NCI-H1417 (cell line): Measurements from ENCODE around the gene FGD5.

Source experiments
- DNase-seq, 3 experiments: peaks; one replicate each; lab custom pipeline; 2025; lab: John Stamatoyannopoulos, UW

The FGD5 gene

DNA sequence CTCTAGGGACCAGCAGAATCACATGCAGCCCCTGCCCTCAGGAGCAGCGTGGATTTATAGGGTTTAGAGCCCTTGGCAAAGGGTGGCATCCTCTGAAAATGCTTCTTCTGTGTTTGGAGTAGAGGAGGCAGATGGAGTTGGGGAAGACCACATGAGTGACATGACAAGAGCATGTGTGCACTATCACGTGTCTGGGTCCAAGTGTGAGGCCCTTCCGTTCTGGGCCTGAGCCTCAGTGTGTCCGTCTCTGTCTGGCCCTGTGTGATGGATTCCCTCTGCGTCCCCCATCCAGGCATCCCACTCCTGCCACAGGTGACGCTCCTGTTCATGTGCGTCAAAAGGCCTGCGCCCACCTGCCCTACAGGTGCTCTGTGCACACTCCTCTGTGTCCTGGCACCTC is 30.1 kb downstream of the FGD5 start:
- DNase-seq: no peak

DNA sequence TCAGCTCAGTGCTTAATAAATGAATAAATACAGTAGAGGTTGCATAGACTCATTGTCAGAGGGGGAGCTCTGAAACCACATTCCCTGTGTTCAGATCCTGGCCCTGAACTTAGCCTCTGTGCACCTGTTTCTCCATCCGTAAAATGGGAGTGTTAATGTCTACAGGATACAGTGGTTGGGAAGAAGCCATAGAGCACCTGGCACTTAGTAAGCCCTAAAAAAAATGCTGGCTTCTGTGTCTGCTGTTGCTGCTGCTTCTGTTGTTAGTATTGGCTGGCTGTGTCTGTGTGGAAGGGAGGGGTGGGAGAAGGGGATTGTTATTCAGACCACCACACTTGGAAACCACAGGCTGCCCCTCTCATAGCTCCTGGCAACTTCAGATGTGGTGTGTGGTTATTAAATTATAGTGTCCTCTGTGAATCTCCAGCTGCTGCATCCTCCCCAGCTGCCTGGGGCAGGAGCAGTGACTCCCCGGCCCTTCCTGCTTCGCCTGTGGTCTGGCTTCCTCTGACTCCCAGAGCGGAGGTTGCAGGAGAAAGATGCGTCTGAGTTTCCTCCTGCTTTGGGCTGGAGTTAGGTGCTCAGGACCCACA is 31.0 kb downstream of the FGD5 start:
- no peak for DNase-seq

DNA sequence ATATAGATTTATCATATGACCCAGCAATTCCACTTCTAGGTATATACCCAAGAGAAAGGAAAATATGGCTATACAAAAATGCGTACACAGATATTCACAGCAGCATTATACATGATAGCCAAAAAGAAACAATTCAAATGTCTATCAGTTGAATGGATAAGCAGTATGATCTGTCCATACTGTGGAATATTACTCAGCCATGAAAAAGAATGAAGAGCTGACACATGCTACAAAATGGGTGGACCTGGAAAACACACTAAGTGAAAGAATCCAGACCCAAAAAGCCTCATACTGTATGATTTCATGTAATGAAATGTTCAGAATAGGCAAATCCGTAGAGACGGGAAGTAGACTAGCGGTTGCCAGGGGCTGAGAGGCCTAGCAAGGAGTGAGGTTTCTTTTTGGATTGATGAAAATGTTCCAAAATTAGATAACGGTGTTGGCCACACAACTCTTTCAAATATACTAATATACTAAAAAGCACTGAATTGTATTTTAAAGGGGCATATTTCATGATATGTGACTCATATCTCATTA is 33.4 kb downstream of the FGD5 start:
- no peak for DNase-seq

DNA sequence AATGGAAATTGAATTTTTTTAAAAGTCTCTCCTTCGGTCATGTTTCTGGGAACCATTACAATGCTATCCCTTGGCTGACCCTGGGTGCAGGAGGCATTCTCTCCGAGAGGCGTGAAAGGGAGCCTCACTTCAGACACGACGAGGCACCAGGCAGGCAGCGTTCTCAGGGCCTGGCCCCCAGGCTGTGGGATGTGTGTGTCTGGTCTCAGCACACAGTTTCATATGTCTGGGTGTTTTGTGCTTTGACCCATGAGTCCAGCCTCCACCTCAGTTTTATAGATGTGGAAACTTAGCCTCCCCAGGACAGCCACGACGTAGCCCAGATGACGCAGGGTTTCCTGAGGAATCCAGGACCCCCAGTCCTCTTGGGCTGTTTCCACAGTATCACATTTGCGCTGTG is 34.0 kb downstream of the FGD5 start:
- DNase-seq: no peak

DNA sequence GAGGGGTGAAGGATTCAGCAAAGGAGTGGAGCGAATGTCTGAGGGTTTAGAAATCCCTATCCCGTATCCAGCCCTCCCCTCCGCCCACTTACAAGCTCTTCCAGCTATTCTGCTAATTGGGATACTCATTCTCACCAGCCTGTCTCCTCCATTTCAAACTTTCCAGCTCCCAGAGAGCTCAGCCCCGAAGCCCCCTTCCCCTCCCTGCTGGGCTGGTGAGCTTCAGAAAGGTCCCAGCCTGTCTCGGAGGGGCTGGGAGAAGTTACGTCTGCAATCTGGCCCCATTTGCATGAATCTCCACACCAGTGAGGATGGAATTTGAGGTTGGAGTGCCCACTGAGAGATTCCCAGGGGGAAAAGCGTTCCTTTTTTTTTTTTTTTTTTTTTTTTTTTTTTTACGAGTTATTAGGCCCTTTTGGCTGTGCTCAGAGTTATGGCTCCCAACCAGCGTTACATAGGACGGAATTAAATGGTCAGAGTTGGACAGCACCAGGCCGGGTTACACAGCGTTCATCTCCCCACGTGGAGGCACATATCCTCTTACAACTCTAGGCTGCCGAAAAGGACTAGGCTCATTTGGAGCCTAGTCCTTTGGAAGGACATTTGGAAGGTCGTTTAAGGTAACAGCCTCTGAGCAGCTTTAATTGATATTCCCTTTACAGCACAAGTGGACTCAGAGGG is 34.6 kb downstream of the FGD5 start:
- DNase-seq: no peak

DNA sequence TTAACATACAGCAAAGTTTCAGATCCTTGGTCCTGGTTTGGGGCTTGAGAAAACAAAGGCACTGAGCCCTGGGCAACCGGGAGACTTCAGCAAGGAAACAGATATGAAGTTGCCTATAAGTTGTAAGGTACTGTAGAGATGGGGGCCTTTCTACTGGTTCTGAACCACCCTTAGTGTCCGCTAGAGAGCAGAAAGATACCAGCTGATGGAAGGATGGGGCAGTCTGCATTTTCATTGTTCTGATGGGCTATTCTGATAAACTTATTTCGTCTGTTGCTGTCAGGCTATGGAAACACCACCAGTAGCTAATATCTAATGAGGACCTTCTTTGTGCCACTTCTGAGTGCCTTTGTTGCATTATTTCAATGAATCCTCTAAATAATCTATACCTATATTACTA is 38.7 kb downstream of the FGD5 start:
- DNase-seq: no peak

DNA sequence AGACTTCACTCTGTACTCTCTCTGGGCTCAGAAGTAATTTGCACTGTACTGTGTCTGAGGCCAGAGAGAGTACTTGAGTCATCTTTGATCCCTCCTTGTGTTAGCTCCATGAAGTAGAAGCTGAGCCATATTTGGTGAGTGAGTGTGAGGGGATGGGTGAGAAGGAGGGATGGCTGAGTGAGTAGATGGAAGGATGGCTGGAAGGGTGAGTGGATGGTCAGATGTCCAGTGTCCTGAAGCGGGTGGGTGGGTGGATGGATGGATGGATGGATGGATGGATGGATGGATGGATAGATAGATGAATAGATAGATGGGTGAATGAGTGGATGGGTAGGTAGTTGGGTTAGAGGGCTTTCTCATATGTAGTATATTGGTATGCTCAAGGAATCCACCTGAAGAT is 39.3 kb downstream of the FGD5 start:
- DNase-seq: no peak

DNA sequence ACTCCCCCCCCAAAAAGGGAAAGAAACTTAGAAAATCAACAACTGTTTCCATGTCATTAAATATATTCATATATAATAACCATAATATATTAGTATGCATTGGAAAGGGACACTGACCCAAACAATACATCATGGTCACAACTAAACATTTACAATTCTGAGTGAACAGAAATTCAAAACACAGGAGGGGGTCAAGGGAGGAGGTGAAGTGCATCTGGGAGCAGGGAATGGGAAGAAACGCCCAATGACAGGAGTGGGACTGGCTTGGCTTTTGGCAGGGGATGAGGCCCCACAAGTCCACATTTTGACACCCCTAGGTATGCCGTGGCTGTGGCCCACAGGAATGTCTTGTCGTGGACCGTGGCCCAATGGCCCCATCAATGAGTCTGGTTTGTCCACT is 41.1 kb downstream of the FGD5 start:
- no peak for DNase-seq

DNA sequence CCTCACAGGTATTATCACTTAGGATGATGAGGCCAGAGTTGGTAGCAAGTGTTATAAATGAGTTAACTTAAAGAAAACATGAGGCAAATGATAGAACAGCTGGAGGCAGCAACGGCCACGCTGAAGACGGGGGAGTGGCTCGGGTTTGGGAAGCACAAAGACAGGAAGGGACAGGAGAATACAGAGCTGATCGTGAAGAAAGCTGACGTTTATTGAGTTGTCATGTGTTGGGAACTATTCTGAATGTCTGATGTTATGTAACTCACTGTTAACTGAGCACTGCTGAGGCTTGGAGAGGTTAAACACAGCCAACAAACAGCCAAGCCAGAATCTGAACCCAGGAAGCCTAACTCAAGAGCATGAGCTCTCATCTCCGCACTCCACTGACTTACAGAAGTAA is 42.3 kb downstream of the FGD5 start:
- DNase-seq: no peak

DNA sequence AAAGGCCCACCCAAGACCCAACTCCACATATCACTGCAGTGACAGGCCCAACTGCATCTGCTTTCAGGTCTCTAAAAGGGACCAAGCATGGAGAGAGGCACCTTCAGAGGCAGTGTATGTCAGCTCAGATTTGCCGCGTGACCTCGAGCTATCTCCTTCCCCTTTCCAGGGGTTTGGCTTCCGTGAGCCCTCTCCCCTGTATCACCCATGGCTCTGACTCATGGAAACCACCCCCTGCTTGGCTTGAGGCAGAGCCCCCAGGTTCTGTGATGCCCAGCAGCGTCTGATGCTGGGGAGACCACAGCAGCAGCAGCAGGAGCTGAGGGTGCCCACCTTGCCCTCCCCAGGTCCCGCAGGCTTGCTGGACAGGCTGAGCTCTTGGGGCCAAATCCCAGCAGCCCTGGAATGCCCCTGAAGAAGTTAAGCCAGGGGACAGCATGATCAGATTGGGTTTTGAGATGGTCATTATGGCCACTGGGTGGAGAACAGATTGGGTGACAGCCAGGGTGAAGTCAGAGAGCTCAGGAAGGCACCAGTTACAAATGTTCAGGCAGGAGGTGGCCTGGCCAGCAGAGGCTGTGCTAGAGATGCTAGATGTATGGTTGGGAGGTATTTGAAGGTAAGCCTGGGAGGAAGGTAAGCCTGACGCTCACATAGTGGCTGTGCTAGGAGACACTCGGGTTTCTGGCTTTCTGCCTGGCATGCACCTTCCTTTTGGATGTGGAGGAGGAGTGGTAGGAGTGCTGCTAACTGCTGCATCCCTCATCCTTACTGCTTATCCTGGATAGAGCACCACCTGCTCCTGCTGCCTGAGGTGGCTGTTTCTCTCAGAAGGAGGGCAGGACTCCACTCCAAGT is 42.9 kb downstream of the FGD5 start:
- DNase-seq: no peak

DNA sequence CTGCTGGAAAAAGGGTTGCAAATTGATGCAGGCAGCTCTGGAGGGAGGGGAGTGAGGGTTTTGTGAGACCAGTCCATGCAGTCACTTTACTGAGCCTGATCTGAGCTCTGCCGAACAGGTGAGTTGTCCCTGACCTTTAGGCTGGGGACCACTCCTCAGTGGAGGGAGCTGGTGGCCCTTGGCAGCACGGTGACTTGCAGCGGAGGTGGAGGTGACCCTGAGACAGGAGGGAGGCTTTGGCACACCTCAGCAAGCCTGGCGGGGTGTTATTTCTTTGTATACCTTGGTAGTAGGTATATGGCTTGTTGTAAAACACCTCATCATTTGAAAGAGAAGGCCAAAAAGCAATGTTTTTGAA is 43.5 kb downstream of the FGD5 start:
- no peak for DNase-seq

DNA sequence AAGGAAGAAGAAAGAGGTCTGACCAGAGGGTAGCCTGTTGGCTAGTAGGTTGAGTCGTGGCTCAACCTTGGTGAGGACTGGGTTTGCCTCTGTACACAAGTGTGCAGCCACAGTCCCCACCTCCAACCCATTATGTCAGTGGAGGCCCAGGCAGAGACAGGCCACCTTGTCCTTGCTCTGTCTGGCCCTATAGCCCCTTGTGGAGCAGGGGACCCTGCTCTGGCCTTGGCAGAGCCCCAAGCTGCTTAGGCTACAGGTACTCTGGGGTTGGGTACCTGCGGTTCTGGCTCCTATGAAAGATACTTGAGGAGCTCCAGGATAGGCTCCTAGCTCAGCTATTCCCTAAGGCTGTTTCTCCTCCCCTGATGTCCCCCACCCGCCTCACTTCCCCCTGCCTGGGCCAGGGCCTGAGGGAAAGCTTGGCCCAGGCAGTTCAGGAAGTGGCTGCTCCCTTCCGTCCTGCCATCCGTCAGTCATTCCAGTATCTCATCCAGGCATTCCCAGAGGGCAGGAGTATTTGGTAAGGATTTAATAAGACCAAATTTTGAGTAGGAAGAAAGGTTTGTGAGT is 44.0 kb downstream of the FGD5 start:
- DNase-seq: no peak

DNA sequence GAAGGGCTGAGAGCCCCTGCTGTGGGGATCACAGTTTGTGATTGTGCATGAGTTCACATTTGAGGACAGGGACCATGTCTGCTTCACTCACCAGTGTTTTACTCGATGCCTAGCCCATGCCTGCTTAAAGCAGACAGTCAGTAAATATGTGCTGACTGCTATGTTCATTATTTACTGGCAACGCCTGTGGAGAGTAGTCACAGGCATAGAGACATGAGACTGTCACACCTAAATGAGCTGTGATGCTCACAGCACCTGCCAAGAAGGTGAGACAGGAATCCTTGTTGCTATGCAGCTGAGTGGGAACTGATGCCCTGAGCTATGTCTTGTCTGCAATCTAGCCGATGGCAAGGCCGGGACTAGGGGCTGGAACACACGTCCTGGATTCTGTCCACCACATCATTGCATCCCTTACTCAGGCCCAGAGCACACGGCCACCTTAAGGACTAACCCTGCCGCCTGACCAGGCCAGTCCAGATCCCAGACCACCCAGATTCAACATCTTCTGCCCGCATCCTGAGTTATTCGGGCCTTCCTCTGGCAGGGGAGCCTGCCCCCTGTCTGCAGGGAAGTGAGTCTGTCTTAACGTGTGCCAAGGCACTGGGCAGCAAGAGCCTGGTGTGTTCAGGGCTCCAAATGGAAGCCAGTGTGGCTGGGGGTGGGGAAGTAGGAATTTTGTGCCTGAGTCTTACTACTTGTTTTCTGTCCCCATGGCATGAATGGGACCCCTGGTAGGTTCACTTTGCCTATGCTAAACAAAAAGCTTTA is 44.8 kb downstream of the FGD5 start:
- DNase-seq: no peak

DNA sequence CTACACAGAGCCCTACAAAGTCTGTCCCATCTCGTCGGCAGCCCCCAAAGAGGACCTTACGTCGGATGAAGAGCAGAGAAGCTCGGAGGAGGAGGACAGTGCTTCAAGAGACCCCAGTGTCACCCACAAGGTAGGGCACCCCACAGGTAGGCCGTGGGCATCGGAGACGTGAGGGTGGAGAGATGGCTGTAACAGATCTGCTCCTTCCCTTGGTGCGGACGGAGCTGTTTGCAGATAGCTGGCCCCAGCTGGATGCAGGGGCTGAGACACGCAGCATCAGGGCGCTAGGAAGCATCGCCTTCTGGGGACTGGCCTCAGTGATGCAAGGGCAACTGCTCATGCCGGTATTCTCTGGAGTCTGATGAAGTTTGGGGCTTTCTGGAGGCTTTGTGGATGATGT is 45.4 kb downstream of the FGD5 start:
- DNase-seq: no peak

DNA sequence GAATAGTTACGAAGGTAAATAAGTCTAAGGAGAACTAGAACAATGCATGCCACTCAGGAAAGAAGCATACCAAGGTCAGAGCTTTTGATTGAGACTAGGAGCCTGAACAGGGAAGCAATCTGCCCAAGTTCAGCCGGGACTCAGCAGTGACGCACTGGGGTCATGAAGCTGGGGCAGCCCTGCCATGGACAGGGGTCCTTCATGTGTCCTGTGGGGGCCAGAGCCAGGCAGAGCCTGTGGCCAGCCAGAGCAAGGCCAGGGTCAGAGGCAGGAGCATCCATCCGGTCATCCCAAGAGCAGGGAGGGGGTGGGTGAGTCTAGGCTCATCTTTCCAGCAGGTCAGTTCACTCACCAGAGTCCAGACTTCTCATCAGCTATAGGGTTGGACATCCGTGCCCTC is 47.9 kb downstream of the FGD5 start:
- no peak for DNase-seq

DNA sequence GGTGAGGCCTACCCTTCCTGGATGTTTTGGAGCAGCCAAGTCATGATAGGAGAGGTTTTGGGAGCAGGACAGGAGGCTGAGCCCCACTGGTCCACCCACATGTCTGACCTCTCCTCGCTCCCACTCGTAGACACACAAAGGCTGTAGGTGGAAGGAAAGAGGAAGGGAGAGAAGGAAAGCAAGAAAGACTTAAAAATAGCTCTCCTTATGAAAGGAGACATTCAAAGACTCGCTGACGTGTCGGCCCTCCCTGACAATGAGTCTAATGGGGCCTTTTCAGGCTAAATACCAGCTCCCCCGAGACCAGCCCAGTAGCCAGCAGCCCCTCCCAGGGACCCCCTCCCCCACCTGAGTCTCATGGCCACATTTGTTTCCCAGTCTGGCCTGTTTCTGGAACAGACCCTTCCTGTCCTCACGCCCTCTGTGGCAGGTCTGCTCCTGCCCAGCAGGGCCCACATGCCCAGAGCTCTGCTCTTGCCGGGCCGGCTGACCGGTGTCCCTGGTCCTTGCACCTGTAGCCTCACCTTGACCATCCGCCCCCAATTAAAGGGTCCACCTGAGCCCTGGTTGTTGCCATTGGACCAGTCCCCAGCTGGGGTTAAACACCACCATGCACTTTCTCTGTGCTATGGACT is 49.3 kb downstream of the FGD5 start:
- no peak for DNase-seq

DNA sequence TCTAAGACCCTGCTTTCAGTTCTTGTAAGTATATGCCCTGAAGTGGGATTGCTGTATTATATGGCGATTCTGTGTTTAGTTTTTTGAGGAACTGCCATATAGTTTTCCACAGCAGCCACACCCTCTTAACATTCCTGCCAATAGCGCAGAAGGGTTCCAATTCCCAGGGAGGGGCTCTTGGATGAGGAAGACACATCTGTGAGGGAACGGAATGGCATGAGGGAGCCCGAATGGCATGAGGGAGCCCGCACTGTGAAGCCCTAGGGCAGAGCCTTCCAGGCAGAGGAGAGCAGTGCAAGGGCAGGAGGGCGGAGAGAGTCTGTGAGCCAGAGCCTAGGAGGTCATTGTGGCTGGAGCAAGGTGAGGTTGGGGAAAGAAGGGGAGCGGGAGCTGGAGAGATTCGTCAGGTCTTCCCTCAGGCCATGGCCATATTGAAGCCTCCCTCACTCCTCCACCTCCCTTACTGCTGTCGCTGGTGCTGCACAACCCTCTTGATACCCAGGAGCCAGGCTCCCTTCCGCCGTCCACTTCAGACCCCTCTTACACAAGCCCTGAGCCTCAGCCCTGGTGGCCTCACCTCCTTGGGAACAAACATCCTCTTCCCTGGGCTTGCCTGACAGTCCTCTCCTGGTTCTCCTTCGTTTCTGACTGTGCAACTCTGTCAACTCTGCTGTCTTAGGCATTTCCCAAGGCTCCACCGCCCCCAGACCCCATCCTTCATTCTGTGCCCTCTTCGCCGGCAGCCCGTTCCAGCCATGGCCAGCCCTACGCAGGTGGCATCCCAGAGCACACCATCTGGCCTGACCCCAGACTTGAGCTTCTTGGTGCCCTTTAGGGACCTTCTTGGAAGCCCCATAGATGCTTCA is 51.4 kb downstream of the FGD5 start:
- DNase-seq: no peak

DNA sequence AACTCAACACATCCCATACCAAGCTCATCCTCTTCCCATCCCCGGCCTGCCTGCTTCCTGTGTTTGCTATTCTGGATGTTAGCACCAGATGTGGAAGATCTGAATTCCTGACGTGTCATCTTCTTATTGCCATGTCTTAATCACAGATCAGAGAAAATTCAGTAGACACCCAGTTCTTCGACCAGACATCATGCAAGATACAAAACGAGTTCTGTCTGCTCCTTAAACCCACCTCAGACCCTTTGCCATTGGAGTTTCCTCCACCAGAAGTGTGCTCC is 52.0 kb downstream of the FGD5 start:
- DNase-seq: no peak

DNA sequence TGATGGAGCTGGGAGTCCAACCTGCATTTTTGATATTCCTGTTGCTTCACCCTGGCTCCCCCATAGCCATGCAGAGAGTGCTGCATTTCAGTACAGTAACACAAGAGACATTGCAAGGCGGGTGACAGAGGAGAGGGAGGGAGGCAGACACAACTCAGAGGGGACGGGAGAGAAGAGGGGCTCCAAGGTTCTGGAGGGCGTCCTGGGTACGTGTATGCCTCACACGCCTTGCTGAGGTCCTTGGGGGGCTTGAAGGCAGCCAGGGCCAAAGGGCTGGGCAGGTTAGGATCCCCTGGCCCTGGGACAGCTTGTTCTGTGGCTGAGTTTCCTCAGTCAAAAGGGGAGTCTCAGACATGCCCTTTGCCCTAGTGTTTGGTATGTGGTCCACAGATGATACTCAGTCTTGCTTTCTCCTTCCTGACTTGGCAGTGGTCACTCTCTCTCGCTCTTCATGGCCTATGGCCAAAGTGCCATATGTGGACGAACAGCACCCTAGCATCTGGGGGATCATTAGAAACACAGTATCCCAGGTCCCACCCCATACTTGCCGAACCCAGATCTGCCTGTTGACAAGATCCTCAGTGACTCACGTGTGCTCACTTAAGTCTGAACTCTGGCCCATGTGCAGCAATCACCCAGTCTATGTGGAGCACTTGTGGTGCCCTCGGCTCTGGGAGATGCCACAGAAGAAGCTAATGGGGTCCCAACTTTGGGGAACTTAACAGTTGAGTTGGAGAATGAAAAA is 52.9 kb downstream of the FGD5 start:
- no peak for DNase-seq

DNA sequence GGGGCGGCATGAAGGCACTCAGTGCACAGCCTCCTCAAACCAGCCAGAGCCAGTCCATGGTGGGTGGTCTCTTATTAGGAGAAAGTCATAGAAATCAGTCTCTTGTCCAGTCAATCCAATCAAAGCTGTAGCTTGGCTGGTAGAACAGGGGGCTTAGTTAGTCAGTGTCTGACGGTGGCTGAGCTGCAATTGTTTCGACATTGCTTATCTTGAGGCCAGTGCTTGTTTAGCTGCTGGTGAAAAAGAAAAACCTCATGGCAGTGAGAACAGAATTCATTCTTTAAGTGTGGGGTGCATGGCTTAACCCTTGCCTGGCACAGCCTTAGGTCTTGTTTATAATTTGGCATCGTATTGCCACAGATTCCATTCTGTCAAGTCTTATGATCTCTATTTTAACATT is 53.9 kb downstream of the FGD5 start:
- no peak for DNase-seq
